ENCODE results near the gene PTPRQ. TPM values are rescaled to one million over a fixed set of nuclear protein-coding genes. Genes with fewer than 3 reads are reported as not detected.

PTPRQ gene
- total and polyA plus RNA-seq, 10 donors = under 0.01 to 0.09 (median 0.03) TPM; not detected in 7

DNA sequence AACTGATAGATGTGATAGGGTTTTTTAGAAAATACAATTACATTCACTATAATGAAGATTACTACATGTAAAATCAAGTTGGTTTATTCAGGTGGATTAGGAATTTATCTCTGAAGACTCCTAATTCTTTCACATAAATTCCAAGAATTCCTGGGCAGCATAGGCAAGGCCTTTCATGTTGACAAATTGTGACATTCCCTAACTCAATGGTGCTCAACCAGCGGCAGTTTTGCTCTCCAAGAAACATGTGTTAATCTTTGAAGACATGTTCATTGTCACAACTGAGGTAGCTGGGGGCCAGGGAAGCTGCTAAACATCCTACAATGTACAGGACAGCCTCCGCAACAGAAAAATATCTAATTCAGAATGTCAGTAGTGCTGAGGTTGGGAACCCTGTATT, 46.3 kb downstream of the PTPRQ start:
- H3K36me3 ChIP-seq = no peaks in the 10 kb centered on the region
- DNase-seq = no peak
- WGBS, 5 donors = 69 to 81% (median 76%) methylated on average over 2 of the region's 2 CpGs
- TF ChIP-seq, protein P1, sequence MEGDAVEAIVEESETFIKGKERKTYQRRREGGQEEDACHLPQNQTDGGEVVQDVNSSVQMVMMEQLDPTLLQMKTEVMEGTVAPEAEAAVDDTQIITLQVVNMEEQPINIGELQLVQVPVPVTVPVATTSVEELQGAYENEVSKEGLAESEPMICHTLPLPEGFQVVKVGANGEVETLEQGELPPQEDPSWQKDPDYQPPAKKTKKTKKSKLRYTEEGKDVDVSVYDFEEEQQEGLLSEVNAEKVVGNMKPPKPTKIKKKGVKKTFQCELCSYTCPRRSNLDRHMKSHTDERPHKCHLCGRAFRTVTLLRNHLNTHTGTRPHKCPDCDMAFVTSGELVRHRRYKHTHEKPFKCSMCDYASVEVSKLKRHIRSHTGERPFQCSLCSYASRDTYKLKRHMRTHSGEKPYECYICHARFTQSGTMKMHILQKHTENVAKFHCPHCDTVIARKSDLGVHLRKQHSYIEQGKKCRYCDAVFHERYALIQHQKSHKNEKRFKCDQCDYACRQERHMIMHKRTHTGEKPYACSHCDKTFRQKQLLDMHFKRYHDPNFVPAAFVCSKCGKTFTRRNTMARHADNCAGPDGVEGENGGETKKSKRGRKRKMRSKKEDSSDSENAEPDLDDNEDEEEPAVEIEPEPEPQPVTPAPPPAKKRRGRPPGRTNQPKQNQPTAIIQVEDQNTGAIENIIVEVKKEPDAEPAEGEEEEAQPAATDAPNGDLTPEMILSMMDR (IDR thresholded peaks at IDR 0.05 in 8 of 11, conservative IDR thresholded peaks at IDR 0.05 in 3 of 11) = no peak
- TF ChIP-seq POLR2AphosphoS5 (IDR thresholded peaks at IDR 0.05) = no peak
- TF ChIP-seq POLR2A (IDR thresholded peaks at IDR 0.05) = no peak
- no peaks in the 10 kb centered on the region for H3K4me1 ChIP-seq
- no peak overlapping the region for H3K4me3 ChIP-seq
- H3K27me3 ChIP-seq (replicated peaks in 1 of 7) = no peaks in the 10 kb centered on the region
- intact Hi-C loops (cut with DNase I; ENCODE audit: low total_unique reads) = no loop called here
- H3K27ac ChIP-seq = no peak overlapping the region
- no peaks in the 10 kb centered on the region for H3K9me3 ChIP-seq

DNA sequence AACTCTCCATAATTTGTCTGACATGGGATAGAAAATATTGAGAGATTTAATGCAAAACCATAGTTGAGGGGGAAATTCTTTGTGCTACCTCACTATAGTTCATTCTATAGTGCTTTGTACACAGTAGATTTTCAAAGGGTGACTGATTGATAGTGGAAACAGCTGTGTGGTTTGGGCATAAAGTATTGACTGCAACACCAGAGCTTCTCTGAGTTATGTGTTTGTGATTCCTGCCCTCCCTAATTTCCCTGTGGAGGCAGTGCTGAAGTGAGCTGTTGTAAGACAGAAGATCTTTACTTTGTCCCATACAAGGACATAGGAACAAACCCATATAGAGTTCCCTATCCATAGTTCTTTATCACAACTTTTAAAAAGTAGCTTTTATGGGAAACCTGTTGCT, 47.1 kb downstream of the PTPRQ start:
- intact Hi-C loops (cut with DNase I; ENCODE audit: low total_unique reads) = no loop called here
- DNase-seq = no peak
- H3K4me3 ChIP-seq = no peak overlapping the region
- no peak overlapping the region for H3K27ac ChIP-seq
- TF ChIP-seq POLR2A (IDR thresholded peaks at IDR 0.05) (no peak), POLR2AphosphoS5 (IDR thresholded peaks at IDR 0.05) (no peak)
- TF ChIP-seq, protein P1 (IDR thresholded peaks at IDR 0.05 in 8 of 11, conservative IDR thresholded peaks at IDR 0.05 in 3 of 11) = no peak
- H3K4me1 ChIP-seq = no peaks in the 10 kb centered on the region
- H3K27me3 ChIP-seq (replicated peaks in 1 of 7) = no peaks in the 10 kb centered on the region
- H3K9me3 ChIP-seq = no peaks in the 10 kb centered on the region
- no peaks in the 10 kb centered on the region for H3K36me3 ChIP-seq

DNA sequence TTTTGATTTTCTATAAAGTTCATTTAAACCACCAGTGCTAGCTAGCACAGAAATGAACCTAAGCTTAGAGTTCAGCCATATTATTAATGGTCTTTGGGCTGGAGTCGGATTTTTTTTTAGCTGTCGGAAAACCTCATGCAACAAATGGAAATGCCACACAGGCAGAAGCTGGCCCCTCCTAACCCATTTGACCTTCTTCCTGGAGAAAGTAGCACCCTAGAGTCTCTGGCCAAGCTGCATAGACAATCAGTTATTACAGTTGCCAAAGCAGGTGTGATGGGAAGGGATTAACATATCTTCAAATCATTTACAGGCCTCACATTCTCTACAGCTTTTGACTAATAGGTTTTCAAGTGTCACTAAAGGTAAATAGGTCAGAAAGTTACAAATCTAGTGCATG, 49.4 kb downstream of the PTPRQ start:
- no peaks in the 10 kb centered on the region for H3K4me1 ChIP-seq
- H3K27me3 ChIP-seq (replicated peaks in 1 of 7) = no peaks in the 10 kb centered on the region
- intact Hi-C loops (cut with DNase I; ENCODE audit: low total_unique reads) = no loop called here
- no peak overlapping the region for H3K27ac ChIP-seq
- no peak overlapping the region for H3K4me3 ChIP-seq
- WGBS, 5 donors = 83 to 93% (median 86%) methylated on average over 2 of the region's 2 CpGs
- TF ChIP-seq POLR2A (IDR thresholded peaks at IDR 0.05) (no peak), POLR2AphosphoS5 (IDR thresholded peaks at IDR 0.05) (no peak)
- TF ChIP-seq, protein P1 (IDR thresholded peaks at IDR 0.05 in 8 of 11, conservative IDR thresholded peaks at IDR 0.05 in 3 of 11) = no peak
- H3K36me3 ChIP-seq = no peaks in the 10 kb centered on the region
- H3K9me3 ChIP-seq = no peaks in the 10 kb centered on the region
- no peak for DNase-seq

DNA sequence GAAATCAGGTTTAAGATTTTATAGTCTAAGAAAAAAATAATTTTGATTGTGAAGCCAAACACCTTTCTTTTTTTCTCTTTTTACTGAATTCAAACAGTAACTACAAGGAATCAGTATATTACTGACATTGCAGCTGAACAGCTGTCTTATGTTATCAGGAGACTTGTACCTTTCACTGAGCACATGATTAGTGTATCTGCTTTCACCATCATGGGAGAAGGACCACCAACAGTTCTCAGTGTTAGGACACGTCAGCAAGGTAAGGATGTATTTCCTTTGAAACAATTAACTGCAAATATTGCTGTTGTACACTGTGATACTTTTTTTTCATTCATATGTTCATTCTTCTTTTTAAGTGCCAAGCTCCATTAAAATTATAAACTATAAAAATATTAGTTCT, 50.8 kb downstream of the PTPRQ start:
- Histone ChIP-seq H3K9me3 (no peaks in the 10 kb centered on the region), H3K27ac (no peak overlapping the region), H3K27me3 (replicated peaks in 1 of 7) (no peaks in the 10 kb centered on the region), H3K36me3 (no peaks in the 10 kb centered on the region), H3K4me3 (no peak overlapping the region), H3K4me1 (no peaks in the 10 kb centered on the region)
- 55 to 83% (median 73%) methylated on average over 1 of the region's 1 CpG for WGBS, 5 donors
- DNase-seq = no peak
- no peak for TF ChIP-seq POLR2AphosphoS5 (IDR thresholded peaks at IDR 0.05)
- TF ChIP-seq, protein P1 (IDR thresholded peaks at IDR 0.05 in 8 of 11, conservative IDR thresholded peaks at IDR 0.05 in 3 of 11) = no peak
- TF ChIP-seq POLR2A (IDR thresholded peaks at IDR 0.05) = no peak
- intact Hi-C loops (cut with DNase I; ENCODE audit: low total_unique reads) = no loop called here

Measured in spleen (tissue), 11 donors.